Endothelial cell of umbilical vein (primary cell): ENCODE measurements around the gene VIPR1. TPM values are rescaled to one million over a fixed set of nuclear protein-coding genes. Genes with fewer than 3 reads are reported as not detected.

Experiments
- BruUV-seq: library from RNA; stranded (reverse); fragments of 400-500 nt; replicated peaks from 2 replicates; lab custom pipeline; 2021; lab: Mats Ljungman, UMichigan
- CTCF ChIA-PET: fragments of 300-600, 350-600 bp; sonication (Branson Sonifier 250); formaldehyde crosslinking; loops from one replicate; lab custom pipeline; 2021; ENCODE audit warnings: antibody characterized with exemption, inconsistent platforms; lab: Charles Lee
- POLR2A ChIA-PET: fragments of 300-600, 350-600 bp; sonication (Branson Sonifier 250); formaldehyde crosslinking; loops from one replicate; lab custom pipeline; 2021; ENCODE audit warnings: antibody characterized with exemption, inconsistent platforms; lab: Charles Lee
- DNase-seq: peaks from one replicate; pipeline ENCODE4 v3.0.0-alpha.2; 2011; ENCODE audit warnings: low read depth, low spot score
- FAIRE-seq: peaks from 2 replicates; lab custom pipeline; 2011; peaks lifted over from hg19 to GRCh38; lab: Jason Lieb, UNC
- H2AFZ ChIP-seq: 2 replicates; pipeline ENCODE4 v1.6.0; 2012; ENCODE audit warnings: low read depth, low read length, control low read depth, inconsistent platforms
- H3K27ac ChIP-seq: 2 replicates; pipeline ENCODE4 v1.5.1; 2011; ENCODE audit warnings: low read depth, mild to moderate bottlenecking, control low read depth, low read length, moderate library complexity; ENCODE audit not compliant: insufficient read depth
- H3K27me3 ChIP-seq, 2 experiments: 2 replicates each; pipeline versions ENCODE4 v1.6.0 to v1.6.1; 2011; ENCODE audit warnings: low read length in 2 of 2, mixed read lengths in 1 of 2; ENCODE audit not compliant: control insufficient read depth in 2 of 2, insufficient read depth in 2 of 2
- H3K36me3 ChIP-seq, 2 experiments: 2 replicates in 1 of 2; 3 replicates in 1 of 2; pipeline ENCODE4 v1.5.1; 2011; ENCODE audit warnings: low read length in 2 of 2, mild to moderate bottlenecking in 1 of 2, moderate library complexity in 1 of 2; ENCODE audit not compliant: control insufficient read depth in 2 of 2, insufficient read depth in 2 of 2; ENCODE audit errors: extremely low read depth in 1 of 2
- H3K4me1 ChIP-seq: 3 replicates; pipeline ENCODE4 v1.5.1; 2011; ENCODE audit warnings: mild to moderate bottlenecking, low read length; ENCODE audit not compliant: control insufficient read depth, insufficient read depth; ENCODE audit errors: extremely low read depth
- H3K4me2 ChIP-seq: 2 replicates; pipeline ENCODE4 v1.6.1; 2011; ENCODE audit warnings: low read length, control low read depth, mixed read lengths; ENCODE audit not compliant: insufficient read depth
- H3K4me3 ChIP-seq, 3 experiments: fragments of 200-600 bp in 1 of 3; sonication (generic), shearing (Covaris generic) in 1 of 3; replicated peaks in 1 of 3; 2 replicates each; pipeline ENCODE4 v1.5.1; 2011 to 2016; ENCODE audit warnings: control low read depth in 3 of 3, low read length in 3 of 3, mild to moderate bottlenecking in 2 of 3, inconsistent platforms in 1 of 3, low read depth in 1 of 3, moderate library complexity in 1 of 3; ENCODE audit not compliant: insufficient read depth in 1 of 3
- H3K79me2 ChIP-seq: 2 replicates; pipeline ENCODE4 v1.6.0; 2012; ENCODE audit warnings: low read length, inconsistent platforms; ENCODE audit not compliant: control insufficient read depth, insufficient read depth
- H3K9ac ChIP-seq: replicated peaks from 2 replicates; pipeline ENCODE3; 2011; ENCODE audit warnings: low read length, control low read depth; ENCODE audit not compliant: insufficient read depth; ENCODE audit errors: extremely low read depth
- H3K9me1 ChIP-seq: replicated peaks from 3 replicates; pipeline ENCODE4 v1.6.0; 2011; ENCODE audit warnings: mild to moderate bottlenecking, low read length; ENCODE audit not compliant: control insufficient read depth, insufficient read depth; ENCODE audit errors: extremely low read depth
- H3K9me3 ChIP-seq: replicated peaks from 2 replicates; pipeline ENCODE4 v1.5.1; 2012; ENCODE audit warnings: low read length, inconsistent platforms; ENCODE audit not compliant: control insufficient read depth, insufficient read depth
- H4K20me1 ChIP-seq: replicated peaks from 2 replicates; pipeline ENCODE3; 2011; ENCODE audit warnings: mild to moderate bottlenecking, low read length; ENCODE audit not compliant: control insufficient read depth, insufficient read depth; ENCODE audit errors: extremely low read depth
- FOS ChIP-seq: IDR thresholded peaks from 2 replicates; pipeline ENCODE4 v1.6.1; 2011; ENCODE audit warnings: mild to moderate bottlenecking, low read length, moderate library complexity, borderline replicate concordance; ENCODE audit not compliant: insufficient read depth
- JUN ChIP-seq: IDR thresholded peaks from 2 replicates; pipeline ENCODE4 v1.6.1; 2011; ENCODE audit warnings: borderline replicate concordance, low read depth; ENCODE audit not compliant: insufficient read length, insufficient read depth
- POLR2AphosphoS5 ChIP-seq: IDR thresholded peaks from 2 replicates; pipeline ENCODE4 v1.6.1; 2012; ENCODE audit warnings: low read depth, mild to moderate bottlenecking, control low read depth, low read length, moderate library complexity; ENCODE audit not compliant: insufficient read depth
- dilution Hi-C: fragments of 300-500 bp; cut with MboI; formaldehyde crosslinking; loops from one replicate; pipeline ENCODE4 v1.15.0; 2019; ENCODE audit warnings: low sequenced_read_pairs; ENCODE audit not compliant: extremely low pct_ligation_motif_present
- intact Hi-C: fragments of 100-400 bp; cut with micrococcal nuclease; formaldehyde crosslinking; loops from one replicate; pipeline ENCODE4 v1.10.0; 2022
- polyA plus RNA-seq, 4 experiments: library from polyadenylated mRNA; depleted of rRNA in 3 of 4; stranded (reverse) in 3 of 4; unstranded in 1 of 4; fragments of >200 nt; gene quantifications; 2 replicates each; pipeline versions ENCODE4 v1.2.1 to v1.2.3, GENCODE V29; 2011 to 2012; ENCODE audit warnings: missing spikeins in 1 of 4
- total RNA-seq: library from RNA; stranded (reverse); gene quantifications from 2 replicates; pipeline ENCODE4 v1.2.3, GENCODE V29; 2021
- TF ChIP-seq, protein P1 (sequence below), 2 donors: IDR thresholded peaks; 1 replicate in 1 of 2; 2 replicates in 1 of 2; pipeline ENCODE4 v1.5.1; 2011; ENCODE audit warnings: low read length in 2 of 2, mild to moderate bottlenecking in 2 of 2, moderate library complexity in 2 of 2, control low read depth in 1 of 2, inconsistent platforms in 1 of 2, low read depth in 1 of 2; ENCODE audit not compliant: insufficient read depth in 1 of 2; ENCODE audit errors: extremely low read depth in 1 of 2
- TF ChIP-seq, protein P2 (sequence below): IDR thresholded peaks from 2 replicates; pipeline ENCODE4 v1.6.1; 2011; ENCODE audit not compliant: insufficient read depth, insufficient read length

The VIPR1 gene
- total and polyA plus RNA-seq, 2 donors (not counting 3 experiments of a cell fraction or from before 2014, with no cell fraction given), result 3.8 to 4.7 TPM

DNA sequence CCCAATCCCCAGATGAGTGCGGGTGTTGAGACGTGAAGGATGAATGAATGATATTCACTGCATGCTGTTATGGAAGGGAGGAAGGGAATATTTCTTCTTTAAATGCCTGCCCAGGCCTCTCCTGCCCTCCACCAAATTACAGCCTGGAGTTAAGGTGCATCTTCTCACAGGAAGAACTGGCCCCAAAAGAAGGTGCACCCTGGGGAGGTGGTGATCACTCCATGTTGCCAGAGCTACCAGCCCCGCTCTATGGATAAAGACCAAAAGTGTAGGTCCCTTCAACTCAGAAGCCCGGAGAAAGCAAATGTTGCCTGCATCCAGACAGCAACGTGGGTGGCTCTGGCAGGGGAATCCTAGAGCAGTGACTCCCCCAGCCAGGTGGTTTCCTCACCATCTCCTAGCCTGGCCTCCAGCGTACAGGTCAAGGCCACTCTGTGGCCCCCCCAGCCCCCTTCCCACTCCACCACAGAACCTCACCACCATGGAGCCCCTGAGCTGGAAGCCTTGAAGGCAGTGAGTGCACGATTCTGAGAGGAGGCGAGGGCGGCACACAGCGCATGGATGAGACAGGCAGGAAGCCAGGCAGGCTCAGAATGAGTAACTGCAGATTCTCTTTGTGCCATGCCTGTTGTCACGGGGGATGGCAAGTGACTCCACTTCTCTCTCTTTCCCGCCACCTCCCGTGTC is 3.5 kb upstream of the VIPR1 start:
- Histone ChIP-seq H3K9me3 (no peaks in the 10 kb centered on the region), H3K4me2 (no peak overlapping the region), H4K20me1 (no peaks in the 10 kb centered on the region), H3K36me3 (no peaks in the 10 kb centered on the region), H3K9ac (no peak overlapping the region), H3K27ac (no peak overlapping the region), H3K4me3 (no peak overlapping the region), H2AFZ (no peak overlapping the region), H3K4me1 (peaks cover 6% of the 10 kb centered on the region), H3K9me1 (no peaks in the 10 kb centered on the region), H3K27me3 (peaks cover 6 to 10% of the 10 kb centered on the region in 2 experiments), H3K79me2 (no peaks in the 10 kb centered on the region)
- ChIA-PET CTCF (no interaction called here), POLR2A (no interaction called here)
- dilution Hi-C loops (no loop called here), intact Hi-C loops (no loop called here)
- TF ChIP-seq, protein P1, sequence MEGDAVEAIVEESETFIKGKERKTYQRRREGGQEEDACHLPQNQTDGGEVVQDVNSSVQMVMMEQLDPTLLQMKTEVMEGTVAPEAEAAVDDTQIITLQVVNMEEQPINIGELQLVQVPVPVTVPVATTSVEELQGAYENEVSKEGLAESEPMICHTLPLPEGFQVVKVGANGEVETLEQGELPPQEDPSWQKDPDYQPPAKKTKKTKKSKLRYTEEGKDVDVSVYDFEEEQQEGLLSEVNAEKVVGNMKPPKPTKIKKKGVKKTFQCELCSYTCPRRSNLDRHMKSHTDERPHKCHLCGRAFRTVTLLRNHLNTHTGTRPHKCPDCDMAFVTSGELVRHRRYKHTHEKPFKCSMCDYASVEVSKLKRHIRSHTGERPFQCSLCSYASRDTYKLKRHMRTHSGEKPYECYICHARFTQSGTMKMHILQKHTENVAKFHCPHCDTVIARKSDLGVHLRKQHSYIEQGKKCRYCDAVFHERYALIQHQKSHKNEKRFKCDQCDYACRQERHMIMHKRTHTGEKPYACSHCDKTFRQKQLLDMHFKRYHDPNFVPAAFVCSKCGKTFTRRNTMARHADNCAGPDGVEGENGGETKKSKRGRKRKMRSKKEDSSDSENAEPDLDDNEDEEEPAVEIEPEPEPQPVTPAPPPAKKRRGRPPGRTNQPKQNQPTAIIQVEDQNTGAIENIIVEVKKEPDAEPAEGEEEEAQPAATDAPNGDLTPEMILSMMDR (IDR thresholded peaks at IDR 0.05; ENCODE audit: extremely low read depth in 1 of 2, insufficient read depth in 1 of 2, low read depth in 1 of 2, low read length in 2 of 2), result no peak
- TF ChIP-seq POLR2AphosphoS5 (no peak), JUN (no peak)
- BruUV-seq, result no TSS peak
- FAIRE-seq, result no peak
- no peak for DNase-seq

DNA sequence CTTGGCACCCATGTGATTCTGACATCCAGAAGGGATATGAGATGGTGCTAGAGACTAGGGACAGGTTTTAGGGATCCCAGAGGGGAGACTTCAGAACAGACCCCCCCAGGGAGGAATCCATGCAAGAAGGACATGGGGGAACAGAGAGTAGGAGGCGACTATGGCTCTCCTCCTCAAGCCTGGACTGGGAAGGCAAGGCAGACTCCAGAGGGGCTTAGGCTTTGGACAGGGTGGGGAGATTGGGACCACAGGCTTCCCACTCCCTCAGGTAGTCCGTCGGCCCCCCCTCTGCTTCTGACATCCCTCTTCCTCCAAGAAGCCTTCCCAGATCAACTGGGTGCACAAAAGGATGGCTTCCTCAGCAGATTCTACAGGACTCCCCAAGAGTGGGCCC is 3.0 kb upstream of the VIPR1 start:
- FAIRE-seq (no peak), DNase-seq (no peak)
- ChIA-PET POLR2A (no interaction called here), CTCF (no interaction called here)
- no peaks in the 10 kb centered on the region for H3K36me3 ChIP-seq
- no peak overlapping the region for H3K9ac ChIP-seq
- no peak overlapping the region for H2AFZ ChIP-seq
- BruUV-seq, result no TSS peak
- H3K27ac ChIP-seq, result no peak overlapping the region
- no peaks in the 10 kb centered on the region for H3K9me3 ChIP-seq
- H4K20me1 ChIP-seq, result no peaks in the 10 kb centered on the region
- TF ChIP-seq JUN, result no peak
- TF ChIP-seq FOS, result no peak
- TF ChIP-seq, protein P2, sequence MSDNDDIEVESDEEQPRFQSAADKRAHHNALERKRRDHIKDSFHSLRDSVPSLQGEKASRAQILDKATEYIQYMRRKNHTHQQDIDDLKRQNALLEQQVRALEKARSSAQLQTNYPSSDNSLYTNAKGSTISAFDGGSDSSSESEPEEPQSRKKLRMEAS, result no peak
- H3K79me2 ChIP-seq, result no peaks in the 10 kb centered on the region
- H3K4me1 ChIP-seq, result peaks cover 6% of the 10 kb centered on the region
- H3K4me2 ChIP-seq, result no peak overlapping the region
- H3K4me3 ChIP-seq, result no peak overlapping the region
- peaks cover 6 to 10% of the 10 kb centered on the region in 2 experiments for H3K27me3 ChIP-seq
- dilution Hi-C loops, result no loop called here
- intact Hi-C loops, result no loop called here
- H3K9me1 ChIP-seq, result no peaks in the 10 kb centered on the region
